Esophagus squamous epithelium (tissue), 4 donors: Measurements from ENCODE around the gene DIPK1C.

Source experiments
- CTCF ChIP-seq, 6 experiments: fragments of 450-650 bp in 4 of 6; fragments of 200-600 bp in 2 of 6; sonication (generic) in 2 of 6; IDR thresholded peaks; one replicate each; pipeline ENCODE4 v1.5.1; 2016 to 2019; ENCODE audit warnings: antibody characterized with exemption in 6 of 6, mild to moderate bottlenecking in 4 of 6, moderate library complexity in 4 of 6
- POLR2A ChIP-seq, 4 donors: fragments of 450-650 bp; IDR thresholded peaks; one replicate each; pipeline ENCODE4 v1.6.1; 2017; ENCODE audit warnings: antibody characterized with exemption in 4 of 4, mild to moderate bottlenecking in 4 of 4, moderate library complexity in 3 of 4

DNA sequence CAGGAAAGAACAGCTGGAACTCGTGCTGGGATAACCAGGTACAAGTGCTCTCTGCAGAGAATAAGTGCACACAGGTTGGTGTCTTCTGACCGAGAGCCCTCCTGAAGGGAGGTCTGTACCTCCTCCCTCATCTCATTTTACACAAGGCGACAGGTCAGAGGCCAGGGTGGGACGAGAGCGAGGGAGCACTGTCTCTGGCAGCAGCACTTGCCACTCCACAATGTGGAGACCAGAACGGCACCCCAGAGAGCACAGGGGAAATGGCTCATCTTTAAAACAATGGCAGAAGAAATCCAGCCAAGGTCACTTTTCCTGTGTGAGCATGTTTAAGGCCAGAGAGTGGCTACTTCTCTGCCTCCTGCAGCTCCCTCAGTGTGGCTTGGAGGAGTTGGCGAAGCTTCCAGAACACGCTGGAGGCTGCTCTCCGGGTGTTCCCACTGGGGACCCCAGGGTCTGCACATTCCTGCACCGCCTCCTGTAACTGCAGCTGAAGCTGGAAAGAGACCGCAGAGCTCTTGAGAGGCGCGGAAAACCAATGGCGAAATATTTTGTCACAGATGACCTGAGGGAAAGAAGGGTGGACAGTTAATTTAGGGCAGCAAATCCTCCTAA lies 20.8 kb downstream of the DIPK1C start:
- no peak for TF ChIP-seq CTCF (IDR thresholded peaks at IDR 0.05)
- no peak for TF ChIP-seq POLR2A (IDR thresholded peaks at IDR 0.05)
